Breast epithelium (tissue), 4 donors: ENCODE data around the gene SCN7A. TPM values are rescaled to one million over a fixed set of nuclear protein-coding genes. Genes with fewer than 3 reads are reported as not detected.

Experiments used
- DNase-seq, 2 donors: peaks; one replicate each; pipeline ENCODE4 v3.0.0-alpha.2; 2019; ENCODE audit warnings: low spot score in 2 of 2
- H3K27ac ChIP-seq, 2 donors: fragments of 200-600 bp; sonication (generic) in 1 of 2; one replicate each; pipeline ENCODE4 v1.5.1; 2016 to 2019; ENCODE audit warnings: mild to moderate bottlenecking in 1 of 2
- H3K27me3 ChIP-seq, 2 donors: fragments of 200-600 bp; sonication (generic) in 1 of 2; one replicate each; pipeline versions ENCODE4 v1.5.1 to v1.6.0; 2017 to 2019; ENCODE audit warnings: control low read depth in 1 of 2, mild to moderate bottlenecking in 1 of 2
- H3K36me3 ChIP-seq: fragments of 200-600 bp; one replicate; pipeline ENCODE4 v1.5.1; 2019
- H3K4me1 ChIP-seq, 2 donors: fragments of 200-600 bp; sonication (generic); one replicate each; pipeline ENCODE4 v1.5.1; 2016 to 2019; ENCODE audit warnings: control low read depth in 1 of 2
- H3K4me3 ChIP-seq, 3 donors: fragments of 200-600 bp; sonication (generic); 1 replicate in 2 of 3; 2 replicates in 1 of 3; pipeline ENCODE4 v1.5.1; 2016 to 2019; ENCODE audit warnings: mild to moderate bottlenecking in 3 of 3, moderate library complexity in 2 of 3
- H3K9me3 ChIP-seq, 2 donors: fragments of 200-600 bp; sonication (generic) in 1 of 2; one replicate each; pipeline ENCODE4 v1.5.1; 2016 to 2019; ENCODE audit warnings: control low read depth in 1 of 2
- CTCF ChIP-seq, 3 donors: fragments of 450-650 bp; IDR thresholded peaks; one replicate each; pipeline ENCODE4 v1.5.1; 2016 to 2017; ENCODE audit warnings: antibody characterized with exemption in 3 of 3, mild to moderate bottlenecking in 3 of 3, moderate library complexity in 3 of 3
- POLR2A ChIP-seq: fragments of 450-650 bp; IDR thresholded peaks from one replicate; pipeline ENCODE4 v1.6.1; 2016; ENCODE audit warnings: antibody characterized with exemption, mild to moderate bottlenecking, moderate library complexity
- POLR2AphosphoS5 ChIP-seq, 3 donors: sonication (generic); formaldehyde crosslinking; IDR thresholded peaks; one replicate each; pipeline ENCODE4 v1.6.1; 2017; ENCODE audit warnings: antibody characterized with exemption in 3 of 3
- intact Hi-C: fragments of 100-400 bp; cut with DNase I; formaldehyde crosslinking; loops from one replicate; pipeline ENCODE4 v1.15.1; 2023; ENCODE audit warnings: low total_unique reads
- total RNA-seq, 3 donors: library from RNA; depleted of rRNA; stranded (reverse); fragments of >200 nt; gene quantifications; one replicate each; pipeline ENCODE4 v1.1.0, GENCODE V29; 2016

The SCN7A gene
- total RNA-seq = 10 to 100 TPM; 11.5 to 13.3 (median 12.1) TPM

DNA sequence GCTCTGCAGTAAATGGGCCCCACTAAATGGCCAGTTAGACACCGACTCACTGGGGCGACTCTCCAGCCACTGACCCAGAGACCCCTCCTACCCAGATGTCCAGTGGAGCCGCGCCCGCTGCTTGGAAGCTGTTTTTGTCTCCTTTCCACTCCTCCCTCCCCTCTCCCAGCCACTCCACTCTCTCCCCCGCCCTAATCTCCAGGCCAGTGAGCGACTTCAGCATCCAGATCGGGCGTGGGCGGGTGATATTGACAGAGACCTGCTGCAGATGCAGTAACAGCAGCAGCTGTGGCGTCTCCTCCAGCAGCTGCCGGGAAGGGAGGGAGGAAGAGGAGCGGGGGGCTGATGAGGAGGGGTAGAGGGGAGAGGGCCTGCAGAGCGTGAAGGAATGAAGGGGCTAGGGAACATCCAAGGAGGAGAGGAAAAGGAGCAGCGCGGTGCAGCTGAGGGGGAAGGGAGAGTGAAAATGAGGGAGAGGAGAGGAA is at the start of gene SCN7A:
SCN7A (minus strand) TSS at position 110 of the 485 bp plus-strand sequence. CDS start 16,553 bp downstream, outside the sequence.
- DNase-seq = peak; percentile 32 to 53
- no peaks in the 10 kb centered on the region for H3K4me1 ChIP-seq
- no peak for TF ChIP-seq CTCF (IDR thresholded peaks at IDR 0.05)
- no peak for TF ChIP-seq POLR2AphosphoS5 (IDR thresholded peaks at IDR 0.05)
- TF ChIP-seq POLR2A = no peak
- intact Hi-C loops = no loop called here
- no peaks in the 10 kb centered on the region for H3K36me3 ChIP-seq
- no peak within 1 kb of the TSS for H3K27ac ChIP-seq
- no peaks in the 10 kb centered on the region for H3K9me3 ChIP-seq
- H3K27me3 ChIP-seq = peaks cover 0 to 4% of the 10 kb centered on the region in 2 donors
- peak within 1 kb of the TSS; percentile 5 to 59 (median 35) for H3K4me3 ChIP-seq

DNA sequence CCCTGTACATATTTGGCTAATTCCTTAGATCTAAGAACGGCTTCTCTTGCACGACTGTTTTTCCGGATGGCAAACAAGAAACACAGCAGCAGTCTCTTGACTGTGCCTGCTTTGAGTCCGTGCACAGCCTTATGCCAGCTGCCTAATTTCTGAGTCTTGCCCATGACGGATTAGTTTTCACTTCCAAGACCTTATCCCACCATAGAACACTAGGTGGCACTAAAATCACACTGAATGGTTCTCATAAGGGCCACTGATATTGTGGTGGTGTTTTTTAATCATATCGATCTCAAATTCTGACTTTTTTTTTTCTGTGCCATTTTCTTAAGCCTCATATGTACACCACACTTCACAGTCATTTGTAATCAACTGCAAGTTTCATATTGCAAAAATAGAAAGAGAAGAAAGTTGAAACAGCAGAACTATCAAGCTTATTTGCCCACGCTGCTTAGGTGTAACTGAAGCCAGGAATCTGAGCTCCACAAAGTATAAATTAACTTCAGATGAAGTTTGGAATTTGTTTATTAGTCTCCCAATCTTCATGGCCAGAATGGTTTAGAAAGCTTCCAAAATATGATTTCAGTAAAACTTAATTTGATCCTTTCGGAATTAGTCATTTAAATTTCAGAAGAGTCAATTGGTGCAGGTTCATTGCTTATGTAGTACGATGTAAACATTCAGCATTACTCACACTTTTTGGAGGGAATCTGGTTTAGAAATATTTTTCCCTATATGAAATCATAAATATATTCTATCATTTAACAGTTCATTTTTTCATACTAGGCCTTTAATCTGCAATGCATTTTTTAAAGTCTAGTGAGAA is 45.5 kb upstream of the SCN7A start:
- no peaks in the 10 kb centered on the region for H3K27me3 ChIP-seq
- H3K9me3 ChIP-seq = no peaks in the 10 kb centered on the region
- TF ChIP-seq CTCF (IDR thresholded peaks at IDR 0.05) (peak in 2 of 3 donors; percentile 70 to 78), POLR2A (no peak), POLR2AphosphoS5 (IDR thresholded peaks at IDR 0.05) (no peak)
- intact Hi-C loops = no loop called here
- H3K27ac ChIP-seq = no peak overlapping the region
- H3K4me3 ChIP-seq = no peak overlapping the region
- no peaks in the 10 kb centered on the region for H3K4me1 ChIP-seq
- no peaks in the 10 kb centered on the region for H3K36me3 ChIP-seq
- DNase-seq = no peak

GRCh38 chr2:166536111-166536510 is 42.1 kb upstream of the SCN7A start:
- H3K36me3 ChIP-seq = no peaks in the 10 kb centered on the region
- H3K9me3 ChIP-seq = no peaks in the 10 kb centered on the region
- no peaks in the 10 kb centered on the region for H3K4me1 ChIP-seq
- TF ChIP-seq POLR2AphosphoS5 (IDR thresholded peaks at IDR 0.05) (no peak), CTCF (IDR thresholded peaks at IDR 0.05) (no peak), POLR2A (no peak)
- no peak for DNase-seq
- no peak overlapping the region for H3K4me3 ChIP-seq
- H3K27ac ChIP-seq = no peak overlapping the region
- intact Hi-C loops = no loop called here
- H3K27me3 ChIP-seq = no peaks in the 10 kb centered on the region

- no peak overlapping the region for H3K4me3 ChIP-seq
- H3K27me3 ChIP-seq = no peaks in the 10 kb centered on the region
- H3K36me3 ChIP-seq = no peaks in the 10 kb centered on the region
- DNase-seq = no peak
- H3K27ac ChIP-seq = no peak overlapping the region
- intact Hi-C loops = no loop called here
- H3K9me3 ChIP-seq = no peaks in the 10 kb centered on the region
- H3K4me1 ChIP-seq = no peaks in the 10 kb centered on the region
- TF ChIP-seq POLR2A (no peak), POLR2AphosphoS5 (IDR thresholded peaks at IDR 0.05) (no peak), CTCF (IDR thresholded peaks at IDR 0.05) (no peak)
These were observed 27.1 kb upstream of the SCN7A start for GRCh38 chr2:166521155-166521554.

DNA sequence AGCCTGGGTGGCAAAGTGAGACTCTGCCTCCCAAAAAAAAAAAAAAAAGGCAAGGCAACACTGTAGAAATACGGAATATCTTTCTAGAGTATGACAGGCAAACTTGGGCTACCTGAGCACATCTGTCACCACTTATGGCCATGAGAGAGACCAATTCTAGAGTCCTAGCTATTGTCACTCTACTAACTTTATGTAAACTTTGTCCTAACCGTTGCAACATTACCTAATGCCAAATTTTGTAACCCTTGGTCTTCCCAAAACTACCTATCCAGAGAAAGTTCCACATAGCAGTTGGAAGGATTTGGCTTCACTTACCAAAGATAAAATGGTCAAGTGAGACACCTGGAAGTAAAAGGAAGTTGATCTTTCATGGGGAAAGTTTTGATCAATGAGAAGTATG is 26.6 kb upstream of the SCN7A start:
- TF ChIP-seq POLR2A = no peak
- TF ChIP-seq POLR2AphosphoS5 (IDR thresholded peaks at IDR 0.05) = no peak
- no peak for TF ChIP-seq CTCF (IDR thresholded peaks at IDR 0.05)
- Histone ChIP-seq H3K9me3 (no peaks in the 10 kb centered on the region), H3K36me3 (no peaks in the 10 kb centered on the region), H3K4me1 (no peaks in the 10 kb centered on the region), H3K27me3 (no peaks in the 10 kb centered on the region), H3K4me3 (no peak overlapping the region), H3K27ac (no peak overlapping the region)
- intact Hi-C loops = no loop called here
- DNase-seq = no peak
